H9 (cell line): Measurements from ENCODE around the gene NPHP4. TPM values are rescaled to one million over a fixed set of nuclear protein-coding genes. Genes with fewer than 3 reads are reported as not detected.

Experiments
- DNase-seq: peaks from one replicate; pipeline ENCODE4 v3.0.0-alpha.2; 2017
- H2AFZ ChIP-seq: one replicate; pipeline ENCODE4 v1.6.1; 2013; ENCODE audit warnings: mild to moderate bottlenecking, low read length, control low read depth, moderate library complexity
- H2AK5ac ChIP-seq: 2 replicates; pipeline ENCODE4 v1.6.1; 2013; ENCODE audit warnings: low read length, control low read depth, mixed read lengths; ENCODE audit not compliant: insufficient read length
- H2BK120ac ChIP-seq: one replicate; pipeline ENCODE4 v1.6.1; 2013; ENCODE audit warnings: low read depth, mild to moderate bottlenecking, low read length, control low read depth, inconsistent platforms; ENCODE audit not compliant: poor library complexity, severe bottlenecking
- H2BK12ac ChIP-seq: 2 replicates; pipeline ENCODE4 v1.6.1; 2013; ENCODE audit warnings: low read length, control low read depth, mixed read lengths, low read depth; ENCODE audit not compliant: insufficient read length
- H2BK15ac ChIP-seq: 2 replicates; pipeline ENCODE4 v1.6.1; 2013; ENCODE audit warnings: low read depth, low read length, control low read depth
- H2BK20ac ChIP-seq: one replicate; pipeline ENCODE4 v1.6.1; 2013; ENCODE audit warnings: low read depth, mild to moderate bottlenecking, low read length, control low read depth, inconsistent platforms; ENCODE audit not compliant: poor library complexity, severe bottlenecking
- H2BK5ac ChIP-seq: 2 replicates; pipeline ENCODE4 v1.6.1; 2013; ENCODE audit warnings: low read length, control low read depth, mixed read lengths; ENCODE audit not compliant: insufficient read length
- H3K14ac ChIP-seq: 2 replicates; pipeline ENCODE4 v1.6.1; 2013; ENCODE audit warnings: low read length, control low read depth; ENCODE audit not compliant: insufficient read depth
- H3K18ac ChIP-seq: 2 replicates; pipeline ENCODE4 v1.6.1; 2013; ENCODE audit warnings: low read depth, mild to moderate bottlenecking, mixed read lengths, low read length, control low read depth; ENCODE audit not compliant: insufficient read length
- H3K23ac ChIP-seq: 2 replicates; pipeline ENCODE4 v1.6.1; 2013; ENCODE audit warnings: low read length, control low read depth, mixed read lengths, low read depth; ENCODE audit not compliant: insufficient read length
- H3K23me2 ChIP-seq: 2 replicates; pipeline ENCODE4 v1.6.1; 2013; ENCODE audit warnings: low read depth, mild to moderate bottlenecking, mixed read lengths, low read length, control low read depth; ENCODE audit not compliant: insufficient read length, poor library complexity, severe bottlenecking
- H3K27ac ChIP-seq: 2 replicates; pipeline ENCODE4 v1.5.1; 2013; ENCODE audit warnings: low read length, control low read depth, mixed read lengths, low read depth; ENCODE audit not compliant: insufficient read length
- H3K27me3 ChIP-seq: 2 replicates; pipeline ENCODE4 v1.6.1; 2013; ENCODE audit warnings: low read length, control low read depth, inconsistent platforms; ENCODE audit not compliant: insufficient read depth
- H3K4ac ChIP-seq: 2 replicates; pipeline ENCODE4 v1.6.1; 2013; ENCODE audit warnings: low read depth, mild to moderate bottlenecking, control low read depth, inconsistent platforms, low read length, moderate library complexity
- H3K4me1 ChIP-seq: 2 replicates; pipeline ENCODE4 v1.6.1; 2013; ENCODE audit warnings: low read length, control low read depth, inconsistent platforms; ENCODE audit not compliant: insufficient read depth
- H3K4me2 ChIP-seq: 2 replicates; pipeline ENCODE4 v1.6.1; 2013; ENCODE audit warnings: low read length, control low read depth, mixed read lengths; ENCODE audit not compliant: insufficient read length, insufficient read depth
- H3K56ac ChIP-seq: 2 replicates; pipeline ENCODE4 v1.6.1; 2013; ENCODE audit warnings: low read depth, mild to moderate bottlenecking, mixed read lengths, low read length, control low read depth; ENCODE audit not compliant: insufficient read length
- H3K79me1 ChIP-seq: 2 replicates; pipeline ENCODE4 v1.6.1; 2013; ENCODE audit warnings: low read depth, mild to moderate bottlenecking, moderate library complexity, low read length, control low read depth, inconsistent platforms; ENCODE audit not compliant: insufficient read depth, poor library complexity, severe bottlenecking
- H3K79me2 ChIP-seq: 2 replicates; pipeline ENCODE4 v1.6.1; 2013; ENCODE audit warnings: low read length, control low read depth, inconsistent platforms; ENCODE audit not compliant: insufficient read depth
- H3K9ac ChIP-seq: 2 replicates; pipeline ENCODE4 v1.6.1; 2013; ENCODE audit warnings: low read length, control low read depth, mixed read lengths; ENCODE audit not compliant: insufficient read length; ENCODE audit errors: extremely low read depth
- H3K9me3 ChIP-seq: one replicate; pipeline ENCODE4 v1.6.1; 2013; ENCODE audit warnings: low read depth, low read length, inconsistent platforms; ENCODE audit not compliant: control insufficient read depth
- H3T11ph ChIP-seq: one replicate; pipeline ENCODE4 v1.6.1; 2013; ENCODE audit warnings: mild to moderate bottlenecking, low read length, control low read depth, inconsistent platforms
- H4K20me1 ChIP-seq: one replicate; pipeline ENCODE4 v1.6.1; 2013; ENCODE audit not compliant: control insufficient read depth, insufficient read length, insufficient read depth
- H4K5ac ChIP-seq: 2 replicates; pipeline ENCODE4 v1.6.1; 2013; ENCODE audit warnings: low read depth, mild to moderate bottlenecking, mixed read lengths, low read length, control low read depth; ENCODE audit not compliant: insufficient read length
- H4K8ac ChIP-seq: replicated peaks from 2 replicates; pipeline ENCODE4 v1.6.1; 2013; ENCODE audit warnings: low read length, control low read depth, mixed read lengths, low read depth; ENCODE audit not compliant: insufficient read length
- H4K91ac ChIP-seq: 2 replicates; pipeline ENCODE4 v1.6.1; 2013; ENCODE audit warnings: low read depth, mild to moderate bottlenecking, moderate library complexity, mixed read lengths, low read length, control low read depth; ENCODE audit not compliant: insufficient read length
- H3K27ac Mint-ChIP-seq, 3 experiments: 2 replicates in 2 of 3; 3 replicates in 1 of 3; pipeline ENCODE4 v1.8.0; 2020 to 2021; ENCODE audit warnings: mixed read lengths in 3 of 3, mild to moderate bottlenecking in 1 of 3, moderate library complexity in 1 of 3
- H3K27me3 Mint-ChIP-seq: 2 replicates; pipeline ENCODE4 v1.8.0; 2021; ENCODE audit warnings: low read depth, mild to moderate bottlenecking, moderate library complexity, mixed read lengths
- H3K36me3 Mint-ChIP-seq, 3 experiments: 2 replicates in 2 of 3; 3 replicates in 1 of 3; pipeline ENCODE4 v1.8.0; 2020 to 2021; ENCODE audit warnings: low read depth in 3 of 3, mixed read lengths in 3 of 3; ENCODE audit not compliant: insufficient read depth in 1 of 3
- H3K4me1 Mint-ChIP-seq, 2 experiments: 2 replicates each; pipeline ENCODE4 v1.8.0; 2020; ENCODE audit warnings: mixed read lengths in 2 of 2
- H3K4me3 Mint-ChIP-seq, 2 experiments: 2 replicates in 1 of 2; 3 replicates in 1 of 2; pipeline ENCODE4 v1.8.0; 2020 to 2021; ENCODE audit warnings: mild to moderate bottlenecking in 2 of 2, mixed read lengths in 2 of 2, moderate library complexity in 1 of 2
- H3K9me3 Mint-ChIP-seq, 2 experiments: 2 replicates in 1 of 2; 3 replicates in 1 of 2; pipeline ENCODE4 v1.8.0; 2020; ENCODE audit warnings: mild to moderate bottlenecking in 2 of 2, mixed read lengths in 2 of 2, moderate library complexity in 1 of 2
- WGBS: extraction: QIAGEN DNeasy Blood & Tissue Kit; methylation state at CpG from one replicate; pipeline ENCODE4 v1.1.7; 2013; ENCODE audit warnings: missing lambda C conversion rate, low lambda C conversion rate, mixed read lengths; ENCODE audit not compliant: insufficient read length; ENCODE audit errors: extremely low coverage; 5-methylcytosine and 5-hydroxymethylcytosine counted together
- total RNA-seq: library from RNA; stranded (reverse); gene quantifications from 2 replicates; pipeline ENCODE4 v1.2.1, GENCODE V29; 2021
- TF ChIP-seq, protein P1 (sequence below): fragments of 200-600 bp; sonication (generic); conservative IDR thresholded peaks from 3 replicates; pipeline ENCODE4 v1.8.0; 2021; ENCODE audit warnings: antibody characterized with exemption, mild to moderate bottlenecking

NPHP4 gene
- total RNA-seq, 1 experiment from 2014 or later: 17.6 TPM

DNA sequence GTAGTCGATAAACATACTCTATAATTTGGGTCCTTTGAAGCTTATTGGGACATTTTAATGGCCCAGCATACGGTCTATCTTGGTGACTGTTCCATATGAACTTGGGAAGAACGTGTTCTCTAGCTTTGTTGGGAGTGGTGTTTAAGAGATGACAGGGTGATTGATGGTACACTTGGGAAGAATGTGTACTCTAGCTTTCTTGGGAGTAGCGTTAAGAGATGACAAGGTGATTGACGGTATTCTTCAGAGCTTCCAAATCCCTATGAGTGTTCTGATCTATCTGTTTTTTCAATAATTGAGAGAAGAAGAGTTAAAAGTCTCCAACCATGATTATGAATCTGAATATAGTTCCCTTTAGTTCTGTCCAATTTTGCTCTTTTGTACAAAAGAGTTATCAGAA is 9.4 kb downstream of the NPHP4 start:
- no peak overlapping the region for H3K4me2 ChIP-seq
- 0 out of 2 replicates have a peak, but pooled peaks cover 2% of the 10 kb centered on the region for H3K79me2 ChIP-seq
- H4K5ac ChIP-seq: no peak overlapping the region
- no peaks in the 10 kb centered on the region for H3K9me3 ChIP-seq
- peaks cover 14 to 16% of the 10 kb centered on the region in 2 experiments for H3K4me1 Mint-ChIP-seq
- no peak overlapping the region for H2BK120ac ChIP-seq
- peaks cover 0 to 10% (median 8%) of the 10 kb centered on the region in 3 experiments; a peak in 4 of 7 replicates for H3K36me3 Mint-ChIP-seq
- no peaks in the 10 kb centered on the region for H3K27me3 ChIP-seq
- H2BK12ac ChIP-seq: no peak overlapping the region
- H3K23ac ChIP-seq: no peak overlapping the region
- no peak overlapping the region for H3K4me3 Mint-ChIP-seq
- no peak overlapping the region for H2BK5ac ChIP-seq
- no peak overlapping the region for H2BK20ac ChIP-seq
- no peak overlapping the region for H3K4ac ChIP-seq
- no peak overlapping the region for H3K14ac ChIP-seq
- H3K56ac ChIP-seq: no peak overlapping the region
- H4K91ac ChIP-seq: no peak overlapping the region
- no peaks in the 10 kb centered on the region for H3K27me3 Mint-ChIP-seq
- no peaks in the 10 kb centered on the region; the same call in 1 of the 2 replicates for H3K4me1 ChIP-seq
- no peak overlapping the region for H2BK15ac ChIP-seq
- H3K27ac ChIP-seq: no peak overlapping the region
- no peaks in the 10 kb centered on the region for H3K79me1 ChIP-seq
- H4K20me1 ChIP-seq: no peaks in the 10 kb centered on the region
- no peak overlapping the region for H3T11ph ChIP-seq
- no peak overlapping the region for H2AK5ac ChIP-seq
- no peak for DNase-seq
- no peak overlapping the region for H3K27ac Mint-ChIP-seq
- no peak overlapping the region for H4K8ac ChIP-seq
- no peak overlapping the region for H3K18ac ChIP-seq
- WGBS: no CpG with 5 or more reads among the region's 5 CpGs
- H3K9ac ChIP-seq: no peak overlapping the region
- H2AFZ ChIP-seq: no peak overlapping the region
- TF ChIP-seq, protein P1, sequence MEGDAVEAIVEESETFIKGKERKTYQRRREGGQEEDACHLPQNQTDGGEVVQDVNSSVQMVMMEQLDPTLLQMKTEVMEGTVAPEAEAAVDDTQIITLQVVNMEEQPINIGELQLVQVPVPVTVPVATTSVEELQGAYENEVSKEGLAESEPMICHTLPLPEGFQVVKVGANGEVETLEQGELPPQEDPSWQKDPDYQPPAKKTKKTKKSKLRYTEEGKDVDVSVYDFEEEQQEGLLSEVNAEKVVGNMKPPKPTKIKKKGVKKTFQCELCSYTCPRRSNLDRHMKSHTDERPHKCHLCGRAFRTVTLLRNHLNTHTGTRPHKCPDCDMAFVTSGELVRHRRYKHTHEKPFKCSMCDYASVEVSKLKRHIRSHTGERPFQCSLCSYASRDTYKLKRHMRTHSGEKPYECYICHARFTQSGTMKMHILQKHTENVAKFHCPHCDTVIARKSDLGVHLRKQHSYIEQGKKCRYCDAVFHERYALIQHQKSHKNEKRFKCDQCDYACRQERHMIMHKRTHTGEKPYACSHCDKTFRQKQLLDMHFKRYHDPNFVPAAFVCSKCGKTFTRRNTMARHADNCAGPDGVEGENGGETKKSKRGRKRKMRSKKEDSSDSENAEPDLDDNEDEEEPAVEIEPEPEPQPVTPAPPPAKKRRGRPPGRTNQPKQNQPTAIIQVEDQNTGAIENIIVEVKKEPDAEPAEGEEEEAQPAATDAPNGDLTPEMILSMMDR: no peak
- H3K23me2 ChIP-seq: no peaks in the 10 kb centered on the region
- peaks cover under 1 to 5% of the 10 kb centered on the region in 2 experiments for H3K9me3 Mint-ChIP-seq
